ENCODE data around the gene CLRN2.

- TF ChIP-seq CTCF (conservative IDR thresholded peaks at IDR 0.05) (no peak), ZFX (IDR thresholded peaks at IDR 0.05) (no peak)
Measured at GRCh38 chr4:17515445-17516407, 761 bp downstream of the CLRN2 start.

Data from C4-2B (cell line).